Activated B cell treated with CpG ODN at 0.5 μM for 24 hours (primary cell): ENCODE results near the gene KCNH2. TPM values are rescaled to one million over a fixed set of nuclear protein-coding genes. Genes with fewer than 3 reads are reported as not detected.

Source experiments
- ATAC-seq: fragments of 200-7000 bp; cut with Tn5 transposase; one replicate; pipeline ENCODE4 v1.10.0; 2021; ENCODE audit warnings: low read depth, mild to moderate bottlenecking, moderate library complexity
- CTCF ChIA-PET: fragments of 350-600 bp; sonication (Branson Sonifier 250); formaldehyde crosslinking; loops from one replicate; lab custom pipeline; 2021; ENCODE audit warnings: antibody characterized with exemption; lab: Charles Lee
- POLR2A ChIA-PET: fragments of 350-600 bp; sonication (Branson Sonifier 250); formaldehyde crosslinking; loops from one replicate; lab custom pipeline; 2021; ENCODE audit warnings: antibody characterized with exemption; lab: Charles Lee
- DNase-seq: peaks from one replicate; pipeline ENCODE4 v3.0.0; 2022
- H3K27ac Mint-ChIP-seq: one replicate; pipeline ENCODE4 v1.8.0; 2020; ENCODE audit warnings: mixed read lengths
- H3K27me3 Mint-ChIP-seq: one replicate; pipeline ENCODE4 v1.8.0; 2021; ENCODE audit warnings: mixed read lengths
- H3K36me3 Mint-ChIP-seq: one replicate; pipeline ENCODE4 v1.8.0; 2021; ENCODE audit warnings: low read depth, mixed read lengths
- H3K4me1 Mint-ChIP-seq: one replicate; pipeline ENCODE4 v1.8.0; 2021; ENCODE audit warnings: mixed read lengths
- H3K4me3 Mint-ChIP-seq: one replicate; pipeline ENCODE4 v1.8.0; 2020; ENCODE audit warnings: mild to moderate bottlenecking, mixed read lengths
- H3K9me3 Mint-ChIP-seq: one replicate; pipeline ENCODE4 v1.8.0; 2020; ENCODE audit warnings: mixed read lengths
- CTCF ChIP-seq: fragments of 200-600 bp; IDR thresholded peaks from one replicate; pipeline ENCODE4 v1.8.0; 2022; ENCODE audit warnings: antibody characterized with exemption, mild to moderate bottlenecking
- intact Hi-C: fragments of 100-400 bp; cut with micrococcal nuclease; formaldehyde crosslinking; loops from one replicate; pipeline ENCODE4 v1.15.1; 2024
- total RNA-seq: library from RNA; stranded (reverse); gene quantifications from 2 replicates; pipeline ENCODE4 v1.2.3, GENCODE V29; 2022

KCNH2 gene
- total RNA-seq, 1 donor from 2014 or later = 0.29 TPM

- H3K4me3 Mint-ChIP-seq = no peak overlapping the region
- POLR2A ChIA-PET = interaction anchor here (1.2 kb wide), 1 partner anchor 15 kb away, joined by 4 read pairs; no protein-coding TSS in a partner anchor
- H3K4me1 Mint-ChIP-seq = peaks cover 8% of the 10 kb centered on the region
- TF ChIP-seq CTCF = no peak
- H3K27me3 Mint-ChIP-seq = peaks cover 6% of the 10 kb centered on the region
- H3K36me3 Mint-ChIP-seq = no peaks in the 10 kb centered on the region
- CTCF ChIA-PET = no interaction called here
- H3K9me3 Mint-ChIP-seq = no peaks in the 10 kb centered on the region
- no peak for ATAC-seq
- H3K27ac Mint-ChIP-seq = no peak overlapping the region
- no peak for DNase-seq
- intact Hi-C loops = no loop called here
Observed at GRCh38 chr7:151003572-151003971, 25.5 kb upstream of the KCNH2 start.

GRCh38 chr7:151001546-151001945 lies 23.4 kb upstream of the KCNH2 start:
- no peak for TF ChIP-seq CTCF
- no peak for ATAC-seq
- ChIA-PET CTCF (no interaction called here), POLR2A (no interaction called here)
- no peak for DNase-seq
- Mint-ChIP-seq H3K36me3 (no peaks in the 10 kb centered on the region), H3K4me1 (peaks cover 1% of the 10 kb centered on the region), H3K9me3 (no peaks in the 10 kb centered on the region), H3K27ac (no peak overlapping the region), H3K4me3 (no peak overlapping the region), H3K27me3 (peaks cover 19% of the 10 kb centered on the region)
- intact Hi-C loops = no loop called here

GRCh38 chr7:151000897-151001495 lies 22.9 kb upstream of the KCNH2 start:
- DNase-seq = no peak
- ATAC-seq = no peak
- ChIA-PET POLR2A (no interaction called here), CTCF (no interaction called here)
- peaks cover 1% of the 10 kb centered on the region for H3K4me1 Mint-ChIP-seq
- peaks cover 19% of the 10 kb centered on the region for H3K27me3 Mint-ChIP-seq
- H3K9me3 Mint-ChIP-seq = no peaks in the 10 kb centered on the region
- H3K4me3 Mint-ChIP-seq = no peak overlapping the region
- no peak overlapping the region for H3K27ac Mint-ChIP-seq
- intact Hi-C loops = no loop called here
- no peaks in the 10 kb centered on the region for H3K36me3 Mint-ChIP-seq
- TF ChIP-seq CTCF = no peak

GRCh38 chr7:150999497-151000230 lies 21.5 kb upstream of the KCNH2 start:
- ATAC-seq (no peak), DNase-seq (no peak)
- no peak overlapping the region for H3K27ac Mint-ChIP-seq
- CTCF ChIA-PET = no interaction called here
- no peaks in the 10 kb centered on the region for H3K36me3 Mint-ChIP-seq
- intact Hi-C loops = no loop called here
- TF ChIP-seq CTCF = no peak
- peaks cover 19% of the 10 kb centered on the region for H3K27me3 Mint-ChIP-seq
- POLR2A ChIA-PET = no interaction called here
- peaks cover 1% of the 10 kb centered on the region for H3K4me1 Mint-ChIP-seq
- no peaks in the 10 kb centered on the region for H3K9me3 Mint-ChIP-seq
- no peak overlapping the region for H3K4me3 Mint-ChIP-seq

- Mint-ChIP-seq H3K4me1 (peaks cover 3% of the 10 kb centered on the region), H3K27me3 (peaks cover 18% of the 10 kb centered on the region), H3K4me3 (no peak overlapping the region), H3K36me3 (no peaks in the 10 kb centered on the region), H3K9me3 (no peaks in the 10 kb centered on the region), H3K27ac (no peak overlapping the region)
- CTCF ChIA-PET = interaction anchor here (0.6 kb wide), 1 partner anchor 108 kb away, joined by 3 read pairs; no protein-coding TSS in a partner anchor
- DNase-seq (no peak), ATAC-seq (no peak)
- intact Hi-C loops = no loop called here
- no peak for TF ChIP-seq CTCF
- POLR2A ChIA-PET = no interaction called here
Observed at GRCh38 chr7:150999001-150999400, 20.9 kb upstream of the KCNH2 start.
